Neural crest cell (in vitro differentiated cells): ENCODE measurements around the gene PADI2. TPM values are rescaled to one million over a fixed set of nuclear protein-coding genes. Genes with fewer than 3 reads are reported as not detected.

Experiments used
- DNase-seq: peaks from one replicate; pipeline ENCODE4 v3.0.0; 2021; ENCODE audit warnings: low read depth, mixed read lengths, low spot score
- H3K27ac Mint-ChIP-seq: one replicate; pipeline ENCODE4 v1.8.0; 2021; ENCODE audit warnings: mild to moderate bottlenecking, mixed read lengths; ENCODE audit not compliant: unreplicated experiment
- H3K27me3 Mint-ChIP-seq: 2 replicates; pipeline ENCODE4 v1.8.0; 2021; ENCODE audit warnings: low read depth, mild to moderate bottlenecking, mixed read lengths
- H3K36me3 Mint-ChIP-seq: 2 replicates; pipeline ENCODE4 v1.8.0; 2021; ENCODE audit warnings: low read depth, mild to moderate bottlenecking, mixed read lengths
- H3K4me1 Mint-ChIP-seq: 2 replicates; pipeline ENCODE4 v1.8.0; 2021; ENCODE audit warnings: mixed read lengths
- H3K4me3 Mint-ChIP-seq: one replicate; pipeline ENCODE4 v1.8.0; 2021; ENCODE audit warnings: mild to moderate bottlenecking, mixed read lengths
- H3K9me3 Mint-ChIP-seq: 2 replicates; pipeline ENCODE4 v1.8.0; 2021; ENCODE audit warnings: mixed read lengths
- total RNA-seq: library from RNA; stranded (reverse); gene quantifications from 2 replicates; pipeline ENCODE4 v1.2.1, GENCODE V29; 2021
- TF ChIP-seq, protein P1 (sequence below): fragments of 200-600 bp; sonication (generic); conservative IDR thresholded peaks from 2 replicates; pipeline ENCODE4 v1.5.0; 2021; ENCODE audit warnings: antibody characterized with exemption, mild to moderate bottlenecking

PADI2 gene
- total RNA-seq, 1 donor from 2014 or later: 0.16 TPM

DNA sequence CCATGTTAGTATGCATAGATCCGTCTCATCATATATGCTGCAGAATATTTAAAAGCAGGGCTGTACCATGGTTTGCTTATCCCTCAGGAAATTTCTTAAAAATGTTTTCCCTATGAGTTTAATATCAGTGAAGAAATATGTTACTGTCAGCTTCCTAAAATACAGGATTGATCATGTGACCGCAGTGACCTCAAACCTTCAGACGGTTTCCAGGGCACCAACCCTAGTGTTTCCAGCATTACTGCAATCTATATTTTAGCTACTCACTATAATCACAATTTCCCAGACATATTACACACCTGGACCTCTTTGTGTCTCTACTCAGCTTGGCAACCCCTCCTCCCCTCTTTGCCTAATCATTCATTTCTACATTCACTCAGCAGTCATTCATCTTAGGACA lies 57.8 kb downstream of the PADI2 start:
- no peak for DNase-seq
- TF ChIP-seq, protein P1, sequence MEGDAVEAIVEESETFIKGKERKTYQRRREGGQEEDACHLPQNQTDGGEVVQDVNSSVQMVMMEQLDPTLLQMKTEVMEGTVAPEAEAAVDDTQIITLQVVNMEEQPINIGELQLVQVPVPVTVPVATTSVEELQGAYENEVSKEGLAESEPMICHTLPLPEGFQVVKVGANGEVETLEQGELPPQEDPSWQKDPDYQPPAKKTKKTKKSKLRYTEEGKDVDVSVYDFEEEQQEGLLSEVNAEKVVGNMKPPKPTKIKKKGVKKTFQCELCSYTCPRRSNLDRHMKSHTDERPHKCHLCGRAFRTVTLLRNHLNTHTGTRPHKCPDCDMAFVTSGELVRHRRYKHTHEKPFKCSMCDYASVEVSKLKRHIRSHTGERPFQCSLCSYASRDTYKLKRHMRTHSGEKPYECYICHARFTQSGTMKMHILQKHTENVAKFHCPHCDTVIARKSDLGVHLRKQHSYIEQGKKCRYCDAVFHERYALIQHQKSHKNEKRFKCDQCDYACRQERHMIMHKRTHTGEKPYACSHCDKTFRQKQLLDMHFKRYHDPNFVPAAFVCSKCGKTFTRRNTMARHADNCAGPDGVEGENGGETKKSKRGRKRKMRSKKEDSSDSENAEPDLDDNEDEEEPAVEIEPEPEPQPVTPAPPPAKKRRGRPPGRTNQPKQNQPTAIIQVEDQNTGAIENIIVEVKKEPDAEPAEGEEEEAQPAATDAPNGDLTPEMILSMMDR: no peak
- H3K27me3 Mint-ChIP-seq: peaks cover 7% of the 10 kb centered on the region
- no peak overlapping the region for H3K4me3 Mint-ChIP-seq
- no peak overlapping the region for H3K27ac Mint-ChIP-seq
- H3K9me3 Mint-ChIP-seq: no peaks in the 10 kb centered on the region
- H3K36me3 Mint-ChIP-seq: no peaks in the 10 kb centered on the region
- peaks cover 25% of the 10 kb centered on the region for H3K4me1 Mint-ChIP-seq

DNA sequence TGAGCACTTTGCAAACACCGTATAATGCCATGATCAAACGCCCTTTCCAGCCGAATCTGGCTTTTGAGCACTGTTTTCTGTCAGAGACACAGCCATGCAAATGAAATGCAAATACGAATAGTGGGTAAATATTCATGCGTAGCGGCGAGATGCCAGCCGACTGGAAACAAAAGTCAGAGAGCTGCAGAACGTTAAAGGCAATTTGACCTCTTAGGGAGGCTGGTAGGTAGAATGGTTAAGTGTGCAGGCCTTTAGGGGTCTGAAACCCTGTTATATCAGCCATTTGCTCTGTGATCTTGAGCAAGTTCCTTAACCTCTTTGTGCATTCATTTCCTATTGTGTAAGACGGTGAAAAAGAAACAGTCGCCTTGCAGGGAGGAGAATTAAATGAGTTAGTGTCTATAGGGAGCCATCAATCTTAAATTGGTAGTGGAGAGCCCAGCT lies 58.9 kb downstream of the PADI2 start:
- Mint-ChIP-seq H3K36me3 (no peaks in the 10 kb centered on the region), H3K4me3 (no peak overlapping the region), H3K27ac (no peak overlapping the region), H3K4me1 (peaks cover 25% of the 10 kb centered on the region), H3K9me3 (no peaks in the 10 kb centered on the region), H3K27me3 (peaks cover 7% of the 10 kb centered on the region)
- no peak for DNase-seq
- TF ChIP-seq, protein P1: no peak

DNA sequence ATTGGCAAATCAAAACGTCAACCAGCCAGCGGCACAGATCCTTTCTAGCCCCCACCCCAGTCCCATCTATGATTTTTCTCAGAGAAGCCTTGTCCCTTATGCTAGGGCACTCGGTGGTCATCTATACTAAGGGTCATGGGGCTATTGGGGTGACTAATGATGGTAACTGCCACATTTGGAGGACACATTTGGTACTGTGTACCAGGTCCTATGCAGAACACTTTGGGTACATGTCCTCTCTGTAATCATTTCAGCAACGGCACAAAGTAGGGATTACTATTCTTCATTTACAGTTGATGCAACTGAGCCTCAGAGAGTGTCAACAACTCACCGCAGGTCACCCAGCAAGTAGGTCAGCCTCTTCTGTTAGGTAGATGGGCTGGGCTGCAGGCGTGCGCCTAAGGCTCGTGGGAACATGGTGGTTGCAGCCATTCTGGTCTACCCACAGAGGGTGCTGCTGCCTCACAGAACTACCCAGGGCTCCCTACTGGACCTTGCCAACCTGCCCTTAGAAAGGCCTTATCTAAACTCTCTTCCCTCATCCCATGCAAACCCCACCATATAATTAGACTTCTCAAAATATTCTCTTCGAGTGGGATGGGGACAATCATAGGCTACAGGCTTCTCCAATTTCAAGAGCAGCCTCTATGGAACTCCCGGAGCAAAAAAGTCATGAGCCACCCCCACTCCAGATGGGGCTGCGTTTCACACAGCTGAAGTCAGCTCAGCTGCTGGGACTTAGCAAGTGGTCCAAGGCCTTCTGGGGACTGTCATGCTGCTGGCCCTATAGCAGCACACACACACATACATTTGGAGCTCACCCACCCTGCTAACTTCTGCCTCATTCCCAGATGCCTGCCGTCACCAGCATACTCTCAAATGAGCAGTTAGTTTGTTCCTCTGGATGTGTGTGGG lies 59.6 kb downstream of the PADI2 start:
- TF ChIP-seq, protein P1: peak; percentile 78
- Mint-ChIP-seq H3K4me1 (peaks cover 25% of the 10 kb centered on the region), H3K27me3 (peaks cover 7% of the 10 kb centered on the region), H3K36me3 (no peaks in the 10 kb centered on the region), H3K4me3 (peak overlapping the region; percentile 24), H3K27ac (peak overlapping the region; percentile 68), H3K9me3 (no peaks in the 10 kb centered on the region)
- peak; percentile 66 for DNase-seq

DNA sequence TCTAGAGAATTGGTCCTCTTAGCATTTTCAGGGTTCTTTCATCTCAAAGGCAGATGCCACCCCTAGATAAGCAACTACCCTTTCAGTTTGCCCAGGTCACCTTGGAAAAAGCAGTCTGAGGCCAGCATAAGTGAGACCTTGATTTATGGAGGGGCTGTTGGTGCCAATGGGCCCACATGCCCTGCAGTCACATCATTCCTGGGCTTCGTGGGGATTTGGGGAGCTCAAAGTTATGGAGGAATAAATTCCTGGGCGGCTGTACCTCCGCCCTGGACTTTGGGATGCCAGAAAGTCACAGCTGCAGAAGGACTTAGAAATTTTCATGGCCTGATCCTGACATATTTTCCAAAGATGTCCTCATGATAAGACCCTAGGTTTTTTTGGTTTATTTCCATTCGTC lies 62.7 kb downstream of the PADI2 start:
- Mint-ChIP-seq H3K9me3 (no peaks in the 10 kb centered on the region), H3K27ac (no peak overlapping the region), H3K4me1 (peaks cover 39% of the 10 kb centered on the region), H3K27me3 (peaks cover 7% of the 10 kb centered on the region), H3K36me3 (no peaks in the 10 kb centered on the region), H3K4me3 (peak overlapping the region; percentile 59)
- DNase-seq: no peak
- TF ChIP-seq, protein P1: no peak

DNA sequence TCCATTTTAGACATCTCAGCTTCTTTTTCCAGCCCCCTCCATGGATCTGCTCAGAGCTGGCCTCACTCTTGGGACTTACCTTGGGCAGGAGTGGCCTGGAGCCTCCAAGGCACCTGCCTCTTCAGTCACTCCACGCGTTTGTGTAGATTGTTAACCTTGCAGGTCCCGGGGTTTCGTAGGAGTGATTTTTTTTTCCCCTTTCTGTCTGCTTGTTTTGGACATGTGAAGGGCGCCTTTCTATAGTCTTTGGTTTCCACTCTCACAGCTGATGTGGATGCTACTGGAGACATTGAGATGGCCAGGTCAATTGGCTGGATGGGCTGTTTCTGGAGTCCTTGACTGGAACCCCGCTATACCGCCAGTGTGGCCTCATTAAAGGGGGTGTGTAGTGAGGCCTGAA lies 63.5 kb downstream of the PADI2 start:
- Mint-ChIP-seq H3K9me3 (no peaks in the 10 kb centered on the region), H3K27me3 (peaks cover 7% of the 10 kb centered on the region), H3K4me3 (peak overlapping the region; percentile 59), H3K27ac (no peak overlapping the region), H3K4me1 (peaks cover 43% of the 10 kb centered on the region), H3K36me3 (no peaks in the 10 kb centered on the region)
- DNase-seq: no peak
- TF ChIP-seq, protein P1: no peak
